Lung (tissue), 12 donors: ENCODE measurements around the gene ABCF3. TPM values are rescaled to one million over a fixed set of nuclear protein-coding genes. Genes with fewer than 3 reads are reported as not detected.
"Not testable (repeated sequence)": the region's sequence is repeated elsewhere in the genome, so short reads cannot be mapped to it uniquely, and the experiment has no call there.

Source experiments
- ATAC-seq: fragments of 200-7000 bp; cut with Tn5 transposase; one replicate; pipeline ENCODE4 v1.9.1; 2020; ENCODE audit warnings: moderate number of reproducible peaks; ENCODE audit not compliant: insufficient read depth, low FRiP score
- DNase-seq, 3 donors: peaks; one replicate each; pipeline ENCODE4 v3.0.0-alpha.2; 2013 to 2017
- H3K27ac ChIP-seq, 2 donors: one replicate each; pipeline ENCODE4 v1.5.1; 2013; ENCODE audit warnings: mild to moderate bottlenecking in 2 of 2, moderate library complexity in 2 of 2, control low read depth in 1 of 2, inconsistent platforms in 1 of 2, low read depth in 1 of 2, low read length in 1 of 2
- H3K27me3 ChIP-seq, 3 donors: one replicate each; pipeline ENCODE4 v1.5.1; 2013; ENCODE audit warnings: low read length in 2 of 3; ENCODE audit not compliant: control insufficient read depth in 3 of 3, insufficient read depth in 3 of 3
- H3K36me3 ChIP-seq, 4 donors: one replicate each; pipeline ENCODE4 v1.5.1; 2013; ENCODE audit warnings: low read length in 4 of 4, mild to moderate bottlenecking in 1 of 4, moderate library complexity in 1 of 4; ENCODE audit not compliant: control insufficient read depth in 4 of 4, insufficient read depth in 4 of 4
- H3K4me1 ChIP-seq, 5 donors: one replicate each; pipeline ENCODE4 v1.5.1; 2013; ENCODE audit warnings: low read length in 5 of 5, mild to moderate bottlenecking in 2 of 5, moderate library complexity in 1 of 5; ENCODE audit not compliant: control insufficient read depth in 5 of 5, insufficient read depth in 5 of 5
- H3K4me3 ChIP-seq: one replicate; pipeline ENCODE4 v1.5.1; 2013; ENCODE audit warnings: mild to moderate bottlenecking, control low read depth, moderate library complexity
- H3K9ac ChIP-seq, 2 donors: one replicate each; pipeline ENCODE4 v1.5.1; 2013; ENCODE audit warnings: low read length in 2 of 2, control low read depth in 1 of 2; ENCODE audit not compliant: insufficient read depth in 1 of 2
- H3K9me3 ChIP-seq, 4 donors: one replicate each; pipeline ENCODE4 v1.5.1; 2013; ENCODE audit warnings: low read length in 3 of 4, mild to moderate bottlenecking in 1 of 4, moderate library complexity in 1 of 4; ENCODE audit not compliant: control insufficient read depth in 4 of 4, insufficient read depth in 3 of 4
- CTCF ChIP-seq: IDR thresholded peaks from 2 replicates; pipeline ENCODE4 v1.5.1; 2012; ENCODE audit warnings: mild to moderate bottlenecking; ENCODE audit errors: control extremely low read depth, extremely low read depth
- WGBS, 2 donors: extraction: QIAGEN DNeasy Blood & Tissue Kit; methylation state at CpG; one replicate each; pipeline ENCODE4 v1.1.7; 2013; 5-methylcytosine and 5-hydroxymethylcytosine counted together
- polyA plus RNA-seq, 2 donors: library from polyadenylated mRNA; stranded (reverse); fragments of 200-250 nt; gene quantifications; one replicate each; pipeline ENCODE4 v1.2.1, GENCODE V29; 2013
- total RNA-seq, 2 donors: library from RNA; depleted of rRNA in 1 of 2; stranded (reverse); fragments of >200 nt in 1 of 2; gene quantifications; one replicate each; pipeline ENCODE4 v1.2.1, GENCODE V29; 2014 to 2021
- donor health status: control.
- donor health status: control.
- donor health status: Bipolar disorder and iron deficiency.
- donor health status: healthy.
- donor health status: DM: yes; HTN: yes; CAD: no.

ABCF3 gene
- total and polyA plus RNA-seq, 4 donors: 44.7 to 81.8 (median 49.5) TPM

GRCh38 chr3:184148076-184148475, 37.9 kb upstream of the ABCF3 start:
- Histone ChIP-seq H3K9ac (no peak overlapping the region), H3K9me3 (no peaks in the 10 kb centered on the region), H3K4me1 (no peaks in the 10 kb centered on the region), H3K36me3 (peaks cover 13 to 26% (median 22%) of the 10 kb centered on the region in 4 donors), H3K4me3 (no peak overlapping the region), H3K27me3 (no peaks in the 10 kb centered on the region), H3K27ac (no peak overlapping the region)
- DNase-seq: no peak
- 80 to 83% methylated on average over 3 of the region's 3 CpGs for WGBS, 2 donors
- no peak for TF ChIP-seq CTCF
- ATAC-seq: no peak

- WGBS, 2 donors: 94 to 96% methylated on average over 6 of the region's 6 CpGs
- no peak for TF ChIP-seq CTCF
Observed at GRCh38 chr3:184149123-184149522, 36.9 kb upstream of the ABCF3 start.

GRCh38 chr3:184149770-184150169, 36.2 kb upstream of the ABCF3 start:
- ATAC-seq, H3K9me3 ChIP-seq, H3K9ac ChIP-seq, H3K27ac ChIP-seq, H3K4me3 ChIP-seq, H3K27me3 ChIP-seq, H3K4me1 ChIP-seq, DNase-seq: not testable (repeated sequence)
- WGBS, 2 donors: 80 to 81% methylated on average over 6 of the region's 6 CpGs
- H3K36me3 ChIP-seq: peaks cover 3 to 11% (median 6%) of the 10 kb centered on the region in 4 donors

More at GRCh38 chr3:184149123-184149522, 36.9 kb upstream of the ABCF3 start:
- no peak overlapping the region for H3K4me3 ChIP-seq
- ATAC-seq: no peak
- peaks cover 0 to 4% (median 0%) of the 10 kb centered on the region in 5 donors for H3K4me1 ChIP-seq
- peaks cover 7 to 17% (median 12%) of the 10 kb centered on the region in 4 donors for H3K36me3 ChIP-seq
- no peaks in the 10 kb centered on the region for H3K9me3 ChIP-seq
- no peak for DNase-seq
- H3K27ac ChIP-seq: no peak overlapping the region
- H3K9ac ChIP-seq: no peak overlapping the region
- H3K27me3 ChIP-seq: no peaks in the 10 kb centered on the region

GRCh38 chr3:184154885-184155643, 30.9 kb upstream of the ABCF3 start, which contains the start of gene DVL3:
DVL3 (plus strand) TSS chr3:184155377; CDS start chr3:184155636, 259 bp downstream.
- WGBS, 2 donors: 1 to 3% methylated on average over 38 to 84 of the region's 84 CpGs
- Histone ChIP-seq H3K4me1 (peaks cover 0 to 19% (median 14%) of the 10 kb centered on the region in 5 donors), H3K9me3 (no peaks in the 10 kb centered on the region), H3K27ac (peak within 1 kb of the TSS; percentile 88 to 91), H3K27me3 (no peaks in the 10 kb centered on the region), H3K36me3 (no peaks in the 10 kb centered on the region), H3K4me3 (peak within 1 kb of the TSS; percentile 70), H3K9ac (peak within 1 kb of the TSS; percentile 72 to 82)
- DNase-seq: peak; percentile 70 to 84 (median 72)
- TF ChIP-seq CTCF: no peak
- ATAC-seq: peak; percentile 85
